Right ventricle myocardium superior (tissue), 1 donor: ENCODE results near the gene DBNDD2. TPM values are rescaled to one million over a fixed set of nuclear protein-coding genes. Genes with fewer than 3 reads are reported as not detected.

ENCODE experiments used
- ATAC-seq: fragments of 200-7000 bp; cut with Tn5 transposase; one replicate; pipeline ENCODE4 v1.9.1; 2020; ENCODE audit warnings: mild to moderate bottlenecking; ENCODE audit not compliant: poor library complexity
- DNase-seq: peaks from one replicate; pipeline ENCODE4 v3.0.0-alpha.2; 2020
- intact Hi-C: fragments of 100-400 bp; cut with DNase I; formaldehyde crosslinking; loops from one replicate; pipeline ENCODE4 v1.11.2; 2022
- total RNA-seq: library from RNA; stranded (reverse); fragmentation: NEBNext Ultra II Directional; extraction: Animal tissue kit (Norgen Biotek cat#: 25700); gene quantifications from one replicate; pipeline ENCODE4 v1.2.1, GENCODE V29; 2021
- donor health status: DM: no; HTN: yes; CAD: no; lungs with severe emphysema.

Gene DBNDD2
- total RNA-seq, 1 donor from 2014 or later = 350 TPM

DNA sequence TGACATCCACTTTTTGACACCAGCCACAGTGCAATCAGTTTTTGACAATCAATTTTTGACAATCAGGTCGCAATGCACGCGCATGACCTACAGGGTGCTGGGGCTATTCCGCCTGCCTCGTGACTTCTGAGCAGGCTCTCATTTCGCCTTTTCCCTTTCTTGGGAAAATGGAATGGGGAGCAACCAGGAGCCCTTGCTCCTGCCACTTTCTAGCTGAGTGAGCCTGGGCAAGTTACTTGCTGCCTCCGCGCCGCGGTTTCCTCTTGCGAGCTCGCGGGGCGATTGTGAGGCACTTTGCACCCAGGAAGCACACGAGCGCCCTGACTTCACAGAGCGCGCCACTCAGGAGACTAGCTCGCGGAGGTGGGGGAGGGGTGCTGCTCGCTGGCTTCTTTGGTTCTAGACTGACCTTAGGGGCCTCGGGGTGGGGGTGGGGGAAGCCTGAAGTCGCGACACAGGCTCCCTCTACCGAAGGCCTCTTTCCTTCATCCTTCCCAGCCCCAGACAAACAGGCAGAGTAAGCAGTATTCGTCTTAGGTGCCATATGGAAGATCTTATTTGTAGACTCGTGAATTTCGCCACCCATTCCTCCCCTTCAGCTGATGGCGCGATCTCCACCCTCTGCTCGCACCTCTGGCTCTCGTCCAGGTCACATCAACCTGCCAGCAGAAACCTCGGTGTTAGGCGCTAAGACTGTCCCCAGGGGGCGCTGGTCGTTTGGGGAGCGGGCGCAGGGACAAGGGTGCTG is 34.6 kb upstream of the DBNDD2 start:
- intact Hi-C loops = loop anchor here (2.0 to 5.0 kb wide), 2 partner anchors 46 to 63 kb away; no protein-coding TSS in a partner anchor
- DNase-seq (peak; percentile 92), ATAC-seq (peak; percentile 93)

DNA sequence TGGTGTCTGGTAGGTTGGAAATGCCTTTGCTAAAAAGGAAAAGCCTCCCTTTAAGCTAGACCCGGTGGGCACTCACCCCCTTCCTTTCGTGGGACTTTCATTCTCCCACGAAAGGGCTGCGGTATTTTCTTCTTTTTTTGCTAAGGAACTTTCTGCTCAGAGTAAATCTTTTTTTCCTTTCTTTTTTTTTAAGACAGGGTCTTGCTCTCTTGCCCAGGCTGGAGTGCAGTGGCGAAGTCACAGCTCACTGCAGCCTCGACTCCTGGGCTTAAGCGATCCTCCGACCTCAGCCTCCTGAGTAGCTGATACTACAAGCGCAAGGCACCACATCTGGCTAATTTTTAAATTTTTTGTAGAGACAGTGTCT is 34.0 kb upstream of the DBNDD2 start:
- intact Hi-C loops = loop anchor here (2.0 to 5.0 kb wide), 2 partner anchors 47 to 63 kb away; no protein-coding TSS in a partner anchor
- DNase-seq (no peak), ATAC-seq (no peak)

DNA sequence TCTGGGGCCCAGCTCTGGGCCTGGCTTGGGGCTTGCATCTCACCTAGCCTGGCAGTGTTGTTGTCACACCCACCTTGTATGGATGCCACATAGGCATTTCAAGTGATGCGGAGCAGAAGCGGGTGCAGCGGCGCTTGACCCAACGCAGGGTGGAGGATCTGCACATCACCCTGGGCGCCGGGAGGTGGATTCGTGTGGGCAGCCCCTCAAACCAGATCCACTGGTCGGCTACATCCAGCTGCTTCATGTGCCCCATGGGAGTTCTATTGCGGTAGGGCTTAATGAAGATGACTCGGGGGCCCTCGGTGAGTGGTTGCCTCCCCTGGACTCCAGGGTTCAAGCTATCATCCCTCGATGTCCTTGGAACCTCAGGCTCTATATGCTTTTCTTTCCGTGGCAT is 33.1 kb upstream of the DBNDD2 start:
- DNase-seq (no peak), ATAC-seq (no peak)
- intact Hi-C loops = loop anchor here (2.0 to 5.0 kb wide), 2 partner anchors 48 to 62 kb away; no protein-coding TSS in a partner anchor

DNA sequence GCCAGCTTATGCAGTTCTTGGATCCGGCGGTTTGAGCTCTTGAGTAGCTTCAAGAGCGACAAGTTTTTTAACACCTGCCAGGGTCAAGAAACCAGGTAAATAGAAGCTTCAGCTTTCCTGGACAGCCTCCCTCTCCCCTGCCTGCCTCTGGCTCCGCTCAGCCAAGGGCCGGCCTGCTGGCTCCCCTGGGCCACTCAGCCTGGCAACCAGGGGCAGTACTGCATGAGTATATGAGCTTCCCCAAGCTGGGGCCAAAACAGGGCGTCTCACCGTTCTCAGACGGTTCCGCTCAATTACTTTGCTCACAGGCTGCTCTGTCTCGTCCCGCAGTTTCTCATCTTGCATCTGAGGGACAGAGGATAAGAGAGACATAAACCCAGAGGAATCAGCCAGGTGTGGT is 30.8 kb upstream of the DBNDD2 start:
- intact Hi-C loops = no loop called here
- no peak for DNase-seq
- no peak for ATAC-seq

DNA sequence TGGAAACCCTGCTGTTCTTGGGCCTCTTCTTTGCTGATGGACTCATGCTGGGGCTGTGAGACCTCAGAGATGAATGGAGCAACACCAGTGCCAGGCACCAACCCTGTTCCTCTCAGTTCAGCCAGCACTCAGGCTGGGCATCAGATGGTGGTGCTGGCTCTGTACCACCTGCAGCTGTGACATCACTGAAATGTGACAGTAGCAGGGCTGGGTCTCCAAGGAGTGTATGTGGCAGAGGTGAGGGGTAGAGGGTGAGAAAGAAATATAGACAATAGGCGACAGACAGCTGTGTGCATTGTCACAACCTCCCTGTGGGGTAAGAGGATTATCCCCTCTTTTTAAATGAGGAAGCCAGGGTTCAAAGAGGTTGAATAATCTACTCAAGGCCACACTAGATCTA is 29.9 kb upstream of the DBNDD2 start, which contains the start of gene TP53TG5:
Gene TP53TG5, minus strand, starts transcription at position 135 of the 400 bp plus-strand sequence. Its CDS starts 89 bp downstream, at position 46.
- intact Hi-C loops = no loop called here
- ATAC-seq = no peak
- DNase-seq = no peak

DNA sequence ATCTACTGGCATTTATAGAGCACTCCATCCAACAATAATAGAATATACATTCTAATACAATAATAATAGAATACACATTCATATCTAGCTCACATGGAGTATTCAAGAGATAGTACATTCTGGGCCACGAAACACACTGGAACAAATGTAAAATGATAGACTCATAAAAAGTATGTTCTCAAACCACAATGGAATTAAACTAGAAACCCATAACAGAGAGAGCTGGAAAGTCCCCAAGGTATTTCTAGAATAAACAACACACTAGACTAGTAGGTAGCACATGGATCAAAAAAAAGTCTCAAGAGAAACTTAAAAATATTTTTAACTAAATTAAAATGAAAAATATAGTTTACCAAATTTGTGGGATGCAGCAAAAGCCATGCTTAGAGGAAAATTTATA is 20.8 kb upstream of the DBNDD2 start:
- ATAC-seq = no peak
- intact Hi-C loops = no loop called here
- DNase-seq = no peak

DNA sequence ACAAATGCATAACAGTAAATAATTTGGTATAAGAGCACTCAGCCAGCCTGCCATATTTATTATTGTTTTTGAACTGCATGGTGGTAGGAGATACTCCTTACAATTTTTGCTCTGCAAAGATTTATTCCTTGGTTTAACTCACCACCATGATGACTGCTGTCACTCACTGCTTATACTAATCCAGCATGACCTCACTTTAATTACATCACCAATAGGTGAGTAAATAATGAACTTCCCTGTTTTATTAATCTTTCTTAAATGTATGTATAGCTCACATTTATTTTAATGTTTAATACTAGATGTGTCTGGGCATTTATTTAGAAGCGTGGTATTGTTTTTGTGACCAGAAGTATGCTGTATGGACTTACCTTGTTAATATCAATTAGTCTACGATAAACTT is 17.2 kb upstream of the DBNDD2 start:
- intact Hi-C loops = no loop called here
- ATAC-seq (no peak), DNase-seq (no peak)

DNA sequence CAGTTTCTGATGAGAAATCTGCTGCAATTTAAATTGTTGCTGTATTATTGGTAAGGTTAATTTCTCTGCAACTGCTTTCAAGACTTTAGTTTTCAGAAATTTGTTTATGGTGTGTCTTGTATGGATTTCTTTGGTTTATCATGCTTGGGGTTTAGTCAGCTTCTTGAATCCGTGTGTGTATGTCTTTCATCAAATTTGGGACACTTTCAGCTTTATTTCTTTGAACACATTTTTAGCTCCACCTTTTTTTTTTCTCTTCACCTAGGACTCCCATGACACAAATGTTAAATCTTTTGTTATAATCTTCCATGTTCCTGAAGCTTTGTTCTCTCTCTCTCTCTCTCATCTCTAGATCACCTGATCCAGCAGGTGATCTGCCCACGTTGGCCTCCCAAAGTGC is 16.5 kb upstream of the DBNDD2 start:
- intact Hi-C loops = no loop called here
- ATAC-seq = no peak
- no peak for DNase-seq

DNA sequence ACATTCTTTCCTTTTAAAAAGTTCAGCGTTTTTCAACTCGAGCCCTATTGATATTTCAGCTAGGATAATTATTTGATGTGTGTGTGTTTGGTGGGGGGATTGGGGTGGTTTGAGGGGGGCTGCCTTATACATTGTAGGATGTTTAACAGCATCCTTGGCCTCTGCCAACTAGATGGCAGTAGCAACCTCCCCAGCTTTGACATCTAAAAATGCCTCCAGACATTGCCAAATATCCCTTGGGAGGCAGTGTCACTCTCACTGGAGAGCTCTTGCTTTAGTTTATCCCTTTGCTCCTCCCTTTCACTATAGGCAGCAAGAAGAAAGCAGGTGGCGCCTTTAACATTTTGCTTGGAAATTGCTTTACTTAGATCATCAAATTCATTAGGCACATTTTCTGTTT is 15.4 kb upstream of the DBNDD2 start:
- intact Hi-C loops = no loop called here
- DNase-seq (no peak), ATAC-seq (no peak)

DNA sequence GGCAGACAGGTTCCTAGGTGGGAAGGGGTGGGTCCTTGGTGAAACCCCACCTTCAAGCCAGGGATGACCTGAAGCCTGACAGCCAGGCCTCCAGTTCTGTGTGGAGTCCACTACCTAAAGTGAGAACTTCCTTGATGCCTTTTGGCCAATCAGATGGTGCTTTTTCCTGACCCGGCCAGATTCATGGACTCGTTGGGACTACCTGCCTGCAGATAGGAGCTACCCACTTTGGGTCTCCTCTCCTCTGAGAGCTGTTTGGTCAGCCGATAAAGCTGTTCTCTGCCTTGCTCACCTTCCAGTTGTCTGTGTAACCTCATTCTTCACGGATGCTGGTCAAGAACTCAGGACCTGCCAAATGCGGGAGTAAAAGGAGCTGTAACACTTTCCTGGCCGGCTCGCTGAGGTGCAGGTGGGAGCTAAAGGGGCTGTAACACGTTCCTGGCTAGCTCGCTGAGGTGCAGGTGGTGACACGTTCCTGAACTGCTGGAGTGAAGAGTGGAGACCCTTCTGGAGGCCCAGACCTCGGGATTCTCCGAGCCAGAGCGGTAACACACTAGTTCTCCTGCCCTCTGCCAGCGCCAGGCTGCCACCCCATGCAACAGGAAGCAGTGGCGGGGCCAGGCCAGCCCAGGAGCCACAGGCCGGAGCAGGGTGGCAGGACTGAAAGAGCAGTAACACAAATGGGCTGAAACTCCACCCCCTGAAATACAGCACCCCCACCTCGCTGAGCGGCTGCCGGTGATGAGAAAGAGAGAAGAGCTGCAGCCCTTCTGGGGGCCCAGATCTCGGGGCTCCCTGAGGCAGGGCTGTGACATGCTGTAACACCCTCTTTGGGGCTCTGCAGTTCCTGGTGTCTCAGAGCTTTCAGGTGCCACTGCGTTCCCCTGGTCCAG is 13.6 kb upstream of the DBNDD2 start:
- DNase-seq = no peak
- no peak for ATAC-seq
- intact Hi-C loops = no loop called here

DNA sequence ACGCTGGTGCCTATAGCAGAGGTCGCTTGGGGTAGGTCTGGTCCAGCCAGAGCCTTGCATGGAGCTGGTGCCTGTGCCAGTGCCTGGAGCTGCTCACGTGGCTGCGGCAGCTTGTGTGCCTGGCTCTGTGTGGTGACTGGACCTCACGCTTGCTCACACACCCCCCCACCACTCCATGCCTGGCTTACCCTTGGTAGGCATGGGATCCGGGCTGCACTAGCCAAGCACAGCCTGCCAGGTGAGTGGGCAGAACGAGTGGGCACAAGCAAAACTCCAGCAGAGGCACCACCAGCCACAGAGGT is 13.0 kb upstream of the DBNDD2 start:
- ATAC-seq (no peak), DNase-seq (no peak)
- intact Hi-C loops = no loop called here

DNA sequence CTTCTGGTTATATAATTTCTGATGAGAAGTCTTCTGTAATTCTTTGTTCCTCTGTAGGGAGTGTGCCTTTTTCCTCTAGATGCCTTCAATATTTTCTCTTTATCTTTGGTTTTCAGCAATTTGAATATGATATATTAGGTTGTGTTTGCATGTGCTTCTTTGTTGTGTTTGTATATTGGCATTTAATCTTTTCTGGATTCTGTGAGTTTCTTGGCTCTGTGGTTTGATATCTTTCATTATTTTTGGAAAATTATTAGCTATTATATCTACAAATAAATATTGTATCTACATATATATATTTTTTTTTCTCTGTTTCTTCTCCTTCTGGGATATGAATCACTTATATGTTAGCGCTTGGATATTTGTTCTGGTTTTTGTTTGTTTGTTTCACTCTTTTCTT is 9.1 kb upstream of the DBNDD2 start:
- ATAC-seq (no peak), DNase-seq (no peak)
- intact Hi-C loops = no loop called here

DNA sequence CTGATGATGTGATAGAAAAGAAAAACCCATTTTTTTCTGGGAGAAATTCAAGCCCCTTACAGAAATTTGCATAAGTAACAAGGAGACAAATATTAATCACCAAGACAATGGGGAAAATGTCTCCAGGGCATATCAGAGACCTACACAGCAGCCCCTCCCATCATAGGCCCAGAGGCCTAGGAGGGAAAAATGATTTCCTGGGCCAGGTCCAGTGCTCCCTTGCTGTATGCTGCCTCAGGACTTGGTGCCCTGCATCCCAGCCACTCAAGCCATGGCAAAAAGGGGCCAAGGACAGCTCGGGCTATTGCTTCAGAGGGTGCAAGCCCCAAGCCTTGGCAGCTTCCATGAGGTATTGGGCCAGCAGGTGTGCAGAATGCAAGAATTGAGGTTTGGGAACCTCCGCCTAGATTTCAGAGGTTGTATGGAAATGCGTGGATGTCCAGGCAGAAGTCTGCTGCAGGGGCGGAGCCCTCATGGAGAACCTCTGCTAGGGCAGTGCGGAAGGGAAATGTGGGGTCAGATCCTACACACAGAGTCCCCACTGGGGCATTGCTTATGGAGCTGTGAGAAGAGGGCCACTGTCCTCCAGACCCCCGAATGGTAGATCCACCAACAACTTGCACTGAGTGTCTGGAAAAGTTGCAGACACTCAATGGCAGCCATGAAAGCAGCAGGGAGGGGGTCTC is 7.6 kb upstream of the DBNDD2 start:
- ATAC-seq (no peak), DNase-seq (no peak)
- intact Hi-C loops = no loop called here

DNA sequence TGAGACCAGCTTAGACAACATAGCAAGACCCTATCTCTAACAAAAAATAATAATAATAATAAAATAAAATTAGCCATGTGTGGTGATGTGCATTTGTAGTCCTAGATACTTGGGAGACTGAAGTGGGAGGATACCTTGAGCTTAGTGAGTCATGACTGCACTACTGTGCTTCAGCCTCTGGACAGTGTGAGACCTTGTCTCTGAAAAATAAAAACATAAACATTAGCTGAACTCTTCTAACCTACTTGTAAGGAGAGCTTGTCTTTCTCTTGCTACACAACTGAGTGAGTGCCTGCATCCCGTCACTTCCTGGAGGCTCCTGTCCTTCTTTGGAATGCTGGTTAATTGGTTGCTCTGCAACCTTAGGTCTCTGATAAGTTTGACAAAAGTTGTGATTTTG is 5.1 kb upstream of the DBNDD2 start:
- ATAC-seq (no peak), DNase-seq (no peak)
- intact Hi-C loops = no loop called here

DNA sequence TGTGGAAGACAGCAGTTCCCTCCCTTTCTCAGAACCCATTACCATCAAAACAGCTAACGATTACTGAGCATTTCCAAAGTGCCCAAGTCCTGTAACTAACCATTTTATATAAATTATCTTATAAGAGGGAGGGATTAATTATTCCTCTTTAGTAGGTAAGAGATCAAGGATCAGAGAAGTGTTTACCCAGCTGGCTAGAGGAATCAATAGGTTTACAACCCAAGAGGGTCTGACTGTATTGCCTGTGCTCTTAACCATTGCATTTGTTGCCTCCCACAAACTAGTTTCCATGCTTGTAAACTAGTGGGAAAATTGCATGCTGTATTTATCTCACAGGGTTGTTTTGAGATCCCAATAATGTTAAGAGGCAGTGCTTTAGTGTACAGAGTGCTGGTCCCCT is 3.7 kb upstream of the DBNDD2 start:
- ATAC-seq (no peak), DNase-seq (no peak)
- intact Hi-C loops = no loop called here

DNA sequence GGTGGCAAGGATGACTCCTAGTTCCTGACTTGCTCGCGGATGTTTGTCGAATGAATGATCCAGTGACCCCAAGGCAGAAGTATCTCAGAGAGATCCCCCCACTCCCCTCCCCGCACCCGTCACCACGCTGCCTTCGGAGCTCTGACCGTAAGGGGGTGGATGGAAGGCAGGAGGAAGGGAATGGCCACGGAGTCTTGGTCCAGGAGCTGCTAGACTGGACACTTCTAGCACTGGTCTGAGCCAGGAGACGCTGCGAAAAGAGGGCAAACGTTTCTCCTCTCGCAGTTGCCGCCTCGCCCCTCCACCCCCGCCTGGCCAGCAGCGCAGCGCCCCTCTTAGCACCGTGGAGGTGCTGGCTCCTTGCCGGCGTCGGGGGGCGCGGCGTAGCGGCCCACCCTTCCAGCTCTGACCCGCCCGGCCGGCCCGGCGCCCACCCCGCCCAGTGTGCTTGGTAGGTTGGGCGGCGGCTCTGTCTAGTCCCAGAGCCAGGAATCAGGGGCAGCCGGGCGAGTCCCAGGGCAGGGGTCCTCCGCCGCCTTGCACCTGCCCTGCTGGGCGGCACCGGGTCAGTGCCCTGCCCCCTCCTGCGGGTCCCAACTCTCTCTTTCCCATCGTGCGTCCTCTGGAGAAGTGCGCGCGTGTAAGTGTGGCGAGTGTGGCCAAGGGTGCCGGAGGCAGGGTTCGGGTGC is 2.4 kb upstream of the DBNDD2 start:
- ATAC-seq = peak; percentile 6
- intact Hi-C loops = no loop called here
- DNase-seq = peak; percentile 67

DNA sequence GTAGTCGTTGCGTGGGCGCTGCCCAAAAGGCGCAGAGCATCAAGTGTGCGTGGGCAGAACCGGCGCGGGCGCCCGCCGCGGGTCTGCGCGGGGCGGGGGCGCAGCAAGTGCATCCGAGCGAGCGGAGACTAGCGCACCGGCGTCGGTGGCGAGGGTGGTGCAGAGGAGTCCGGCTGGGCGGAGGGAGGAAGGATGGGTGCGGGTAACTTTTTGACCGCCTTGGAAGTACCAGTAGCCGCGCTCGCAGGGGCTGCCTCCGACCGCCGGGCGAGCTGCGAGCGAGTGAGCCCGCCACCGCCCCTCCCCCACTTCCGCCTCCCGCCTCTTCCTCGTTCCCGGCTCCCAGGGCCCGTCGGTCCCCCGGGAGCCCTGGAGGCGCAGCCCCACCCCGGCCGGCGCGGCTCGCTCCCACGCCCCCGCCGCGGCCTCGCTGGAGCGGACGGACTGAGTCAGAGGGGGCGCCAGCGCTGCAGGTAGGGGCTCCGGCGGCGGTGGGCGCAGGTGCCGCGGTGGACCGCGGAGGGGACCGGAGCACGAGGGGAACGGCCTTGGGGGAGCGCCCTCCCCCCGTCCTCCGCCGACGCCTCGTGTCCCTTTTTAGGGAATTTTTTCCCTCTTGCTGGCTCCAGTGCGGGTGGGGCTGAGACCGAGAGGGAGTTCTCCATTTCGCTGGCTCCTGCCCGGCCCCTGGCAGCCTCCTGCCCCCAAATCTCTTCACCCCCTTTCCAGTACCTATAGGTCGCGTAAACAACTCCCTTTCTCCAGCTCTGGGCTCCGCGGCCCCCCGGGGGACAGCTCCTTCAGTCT is 1.6 kb upstream of the DBNDD2 start:
- intact Hi-C loops = no loop called here
- ATAC-seq = peak; percentile 66
- DNase-seq = peak; percentile 87

DNA sequence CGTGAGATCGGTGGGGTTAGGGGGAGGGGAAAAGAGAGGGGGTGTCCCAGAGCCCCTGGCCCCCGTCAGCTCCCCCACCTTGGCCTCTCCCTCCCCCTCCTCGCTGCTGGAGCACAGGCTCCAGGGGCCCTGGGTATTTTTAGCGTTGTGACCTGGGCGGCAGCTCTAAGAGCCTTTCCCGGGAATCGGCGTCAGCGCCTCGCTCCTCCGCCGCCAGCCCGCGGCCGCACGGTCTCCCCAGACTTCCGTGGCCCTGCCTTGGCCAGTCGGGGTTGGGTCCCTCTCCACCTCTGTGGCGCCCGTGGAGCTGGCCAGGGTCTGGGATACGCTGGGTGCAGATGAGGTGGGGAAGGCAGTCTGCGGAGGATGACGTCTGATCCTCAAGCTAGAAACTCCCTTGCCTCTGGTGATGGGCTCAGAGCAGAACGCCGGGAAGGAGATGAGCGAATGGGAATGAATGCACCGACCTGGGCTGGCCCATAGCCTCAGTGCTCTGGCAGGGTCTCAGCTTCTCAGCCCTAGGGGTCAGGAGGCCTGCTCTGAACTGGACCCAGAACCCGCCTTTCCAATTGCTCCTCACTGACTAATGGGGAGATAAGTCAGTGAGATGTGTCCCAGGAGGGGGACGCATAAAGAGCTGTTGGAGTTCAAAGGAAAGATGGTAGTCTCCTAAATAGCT is 883 bp upstream of the DBNDD2 start:
- ATAC-seq (peak; percentile 69), DNase-seq (peak; percentile 69)
- intact Hi-C loops = no loop called here
